HG03108 (cell line): ENCODE data around the gene RIC8A.

Experiments
- ATAC-seq: cut with Tn5 transposase; IDR thresholded peaks from one replicate; pipeline ENCODE4 v1.9.1; 2021; ENCODE audit warnings: moderate library complexity; ENCODE audit not compliant: unreplicated experiment

Gene RIC8A

GRCh38 chr11:203945-204586 lies 3.4 kb upstream of the RIC8A start:
- ATAC-seq: no peak

DNA sequence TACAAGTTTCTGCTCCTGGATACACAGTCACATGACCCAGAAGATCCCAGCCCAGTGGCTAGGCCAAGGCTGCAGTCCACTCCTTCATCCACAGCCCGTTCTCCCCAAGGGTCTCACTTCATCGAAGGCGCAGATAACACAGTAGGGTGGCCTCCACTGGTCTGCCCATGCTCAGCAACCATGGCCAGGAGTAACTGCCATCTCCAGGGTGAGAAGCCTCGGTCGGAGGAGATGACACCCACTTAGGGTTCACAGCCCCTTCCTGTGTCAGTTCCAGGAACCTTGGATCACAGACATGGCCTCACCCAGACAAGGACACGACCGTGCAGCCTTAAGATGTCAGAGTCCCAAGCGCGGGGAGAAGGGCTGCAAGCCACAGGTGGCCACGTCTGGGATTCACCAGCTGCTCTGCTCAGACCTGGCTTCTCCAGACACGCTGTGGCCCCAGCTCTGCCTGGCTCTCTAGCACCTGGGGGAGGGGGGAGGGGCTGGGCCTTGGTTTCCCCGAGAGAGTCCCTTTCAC lies 2.9 kb upstream of the RIC8A start:
- no peak for ATAC-seq

DNA sequence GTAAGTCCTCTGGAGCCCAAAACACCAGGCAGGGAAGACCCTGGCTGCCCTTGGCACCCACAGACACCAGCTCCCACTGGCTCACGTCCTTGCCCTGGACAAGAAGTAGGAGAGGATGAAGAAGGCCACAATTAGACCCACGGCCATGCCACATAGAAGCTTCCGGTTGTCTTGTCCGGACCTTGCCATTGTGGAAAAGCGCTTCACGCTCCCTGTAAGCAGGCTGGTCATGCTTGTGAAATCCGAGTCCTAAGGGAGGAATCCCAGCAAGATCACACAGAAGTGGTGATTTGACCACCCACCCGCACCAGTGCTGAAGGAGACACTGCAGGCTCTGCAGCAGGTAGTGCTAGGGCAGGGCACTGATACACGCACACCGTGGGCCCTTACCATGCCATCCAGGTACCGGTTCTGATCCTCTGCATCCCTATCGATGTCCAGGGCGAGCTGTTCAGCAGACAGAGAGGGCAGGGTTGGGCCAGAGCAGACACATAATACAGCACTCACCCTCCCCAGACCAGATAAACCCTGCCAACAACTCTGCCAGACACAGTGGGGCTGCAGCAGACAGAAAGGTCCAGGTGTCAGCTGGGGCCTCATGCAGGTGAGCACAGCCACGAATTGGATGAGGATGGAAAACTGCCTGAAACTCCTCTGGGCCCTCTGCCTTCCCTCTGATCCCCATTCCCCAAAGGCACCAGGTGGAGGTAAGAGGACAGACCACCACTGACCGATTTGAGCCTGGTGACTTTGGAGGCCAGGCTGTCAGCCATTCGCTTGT lies 2.1 kb upstream of the RIC8A start:
- no peak for ATAC-seq

GRCh38 chr11:206002-206384 lies 1.5 kb upstream of the RIC8A start:
- ATAC-seq: no peak

DNA sequence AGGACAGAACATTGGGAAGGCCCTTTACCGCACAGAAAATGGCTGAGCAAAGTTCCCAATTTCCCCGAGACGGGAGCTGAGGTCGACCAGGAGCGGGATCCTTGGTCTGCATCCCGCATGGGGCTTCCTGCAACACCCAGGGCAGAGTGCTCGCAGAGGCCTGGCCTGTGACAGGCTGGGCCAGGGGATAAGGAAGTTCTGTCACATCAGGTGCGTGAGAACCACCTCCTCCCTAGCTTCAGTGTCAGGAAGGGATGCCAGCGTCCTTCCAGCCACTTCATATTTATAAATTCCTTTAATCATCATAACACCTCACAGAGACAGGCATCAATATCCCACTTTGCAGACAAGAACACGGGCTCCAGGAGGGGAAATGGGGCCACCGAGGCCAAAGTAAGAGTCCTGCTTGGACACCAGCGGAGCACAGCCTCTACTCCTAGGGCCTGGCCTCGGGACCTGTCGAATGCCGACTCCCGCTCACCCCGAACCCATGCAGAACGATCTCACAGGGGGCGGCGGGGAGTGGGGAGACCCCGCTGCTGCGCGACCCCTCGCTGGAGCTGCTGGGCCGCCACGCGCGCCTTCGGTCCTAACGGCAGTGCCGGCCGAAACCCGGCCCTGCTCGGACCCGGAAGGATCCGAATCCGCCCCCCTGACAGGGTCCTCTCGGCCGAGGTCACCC lies 841 bp upstream of the RIC8A start:
- no peak for ATAC-seq

- no peak for ATAC-seq
These were observed 314 bp downstream of the RIC8A start for GRCh38 chr11:207863-208180.

GRCh38 chr11:208181-208916 lies 841 bp downstream of the RIC8A start:
- peak; percentile 35 for ATAC-seq

GRCh38 chr11:208917-209260 lies 1.4 kb downstream of the RIC8A start:
- ATAC-seq: no peak

DNA sequence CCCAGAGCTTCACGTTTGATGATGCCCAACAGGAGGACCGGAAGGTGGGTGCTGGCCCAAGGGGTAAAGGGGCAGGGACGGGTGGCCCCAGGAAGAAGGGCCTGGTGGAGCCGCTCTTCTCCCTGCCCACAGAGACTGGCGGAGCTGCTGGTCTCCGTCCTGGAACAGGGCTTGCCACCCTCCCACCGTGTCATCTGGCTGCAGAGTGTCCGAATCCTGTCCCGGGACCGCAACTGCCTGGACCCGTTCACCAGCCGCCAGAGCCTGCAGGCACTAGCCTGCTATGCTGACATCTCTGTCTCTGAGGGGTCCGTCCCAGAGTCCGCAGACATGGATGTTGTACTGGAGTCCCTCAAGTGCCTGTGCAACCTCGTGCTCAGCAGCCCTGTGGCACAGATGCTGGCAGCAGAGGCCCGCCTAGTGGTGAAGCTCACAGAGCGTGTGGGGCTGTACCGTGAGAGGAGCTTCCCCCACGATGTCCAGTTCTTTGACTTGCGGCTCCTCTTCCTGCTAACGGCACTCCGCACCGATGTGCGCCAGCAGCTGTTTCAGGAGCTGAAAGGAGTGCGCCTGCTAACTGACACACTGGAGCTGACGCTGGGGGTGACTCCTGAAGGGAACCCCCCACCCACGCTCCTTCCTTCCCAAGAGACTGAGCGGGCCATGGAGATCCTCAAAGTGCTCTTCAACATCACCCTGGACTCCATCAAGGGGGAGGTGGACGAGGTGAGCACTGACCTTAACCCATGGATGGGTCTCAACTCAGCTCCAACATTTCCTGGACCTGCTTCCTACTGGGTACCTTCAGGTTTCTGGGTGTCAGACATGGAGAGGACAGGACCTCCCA lies 2.0 kb downstream of the RIC8A start:
- ATAC-seq: no peak

GRCh38 chr11:210122-210802 lies 2.8 kb downstream of the RIC8A start:
- ATAC-seq: no peak

DNA sequence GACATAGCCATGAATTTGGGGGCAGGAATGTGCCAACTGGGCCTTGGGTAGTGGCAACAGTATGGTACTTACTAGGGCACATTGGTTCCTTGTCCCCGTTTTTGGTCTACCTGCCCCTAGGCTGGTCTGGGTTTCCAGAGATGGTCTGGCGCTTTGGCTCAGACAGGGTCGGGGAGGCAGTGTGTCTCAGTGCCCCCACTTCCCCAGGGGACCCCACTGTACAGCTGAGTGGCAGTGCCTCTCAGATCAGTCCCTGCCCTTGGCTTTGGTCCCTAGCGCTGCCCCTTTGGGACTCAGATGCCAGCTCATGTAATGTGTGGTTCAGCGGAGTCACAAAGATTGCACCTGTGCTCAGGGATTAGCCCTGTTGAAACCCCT lies 3.3 kb downstream of the RIC8A start:
- no peak for ATAC-seq

DNA sequence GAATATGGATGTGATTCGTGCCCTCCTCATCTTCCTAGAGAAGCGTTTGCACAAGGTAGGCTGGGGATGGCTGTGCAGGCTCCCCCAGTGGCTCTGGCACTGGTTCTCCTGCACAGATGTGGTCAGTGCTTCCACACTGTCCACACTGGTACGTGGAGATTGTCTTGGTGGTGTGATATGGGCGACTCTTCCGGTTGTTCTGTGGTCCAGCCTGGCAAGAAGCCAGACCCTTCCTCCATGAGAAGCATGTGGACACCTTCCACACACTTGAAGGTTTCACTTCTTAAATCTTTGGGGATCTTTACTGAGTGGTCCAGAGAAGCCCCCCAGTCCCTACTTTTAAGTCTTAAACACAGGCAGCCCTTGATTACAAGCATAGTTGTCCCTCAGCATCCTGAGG lies 3.8 kb downstream of the RIC8A start:
- ATAC-seq: no peak

GRCh38 chr11:211741-212140 lies 4.2 kb downstream of the RIC8A start:
- no peak for ATAC-seq

- no peak for ATAC-seq
These were observed 4.9 kb downstream of the RIC8A start for GRCh38 chr11:212150-213100.

GRCh38 chr11:213111-213510 lies 5.6 kb downstream of the RIC8A start:
- no peak for ATAC-seq

- ATAC-seq: no peak
These were observed 6.6 kb downstream of the RIC8A start for GRCh38 chr11:214083-214482.

DNA sequence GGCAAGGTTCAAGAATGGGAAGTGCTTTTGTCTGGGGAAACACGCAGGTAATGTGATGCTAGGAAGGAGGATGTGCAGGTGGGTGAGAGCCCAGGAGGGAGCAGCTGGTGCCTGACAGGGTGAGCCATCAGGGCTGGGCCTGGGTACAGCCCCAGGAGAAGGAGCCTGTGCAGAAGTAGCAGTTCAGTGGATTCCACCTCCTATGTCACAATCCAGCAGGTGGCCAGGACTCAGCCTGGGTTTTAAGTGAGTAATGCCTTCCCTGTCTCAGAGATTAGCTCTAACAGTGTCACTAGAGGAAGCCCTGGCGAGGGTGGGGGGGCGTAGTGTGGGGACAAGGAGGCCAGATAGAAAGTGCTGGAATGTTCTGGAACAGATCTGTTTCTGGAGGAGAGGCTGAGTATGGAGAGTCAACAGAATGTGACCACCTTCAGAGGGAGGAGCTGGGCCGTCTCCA lies 8.1 kb downstream of the RIC8A start:
- no peak for ATAC-seq

DNA sequence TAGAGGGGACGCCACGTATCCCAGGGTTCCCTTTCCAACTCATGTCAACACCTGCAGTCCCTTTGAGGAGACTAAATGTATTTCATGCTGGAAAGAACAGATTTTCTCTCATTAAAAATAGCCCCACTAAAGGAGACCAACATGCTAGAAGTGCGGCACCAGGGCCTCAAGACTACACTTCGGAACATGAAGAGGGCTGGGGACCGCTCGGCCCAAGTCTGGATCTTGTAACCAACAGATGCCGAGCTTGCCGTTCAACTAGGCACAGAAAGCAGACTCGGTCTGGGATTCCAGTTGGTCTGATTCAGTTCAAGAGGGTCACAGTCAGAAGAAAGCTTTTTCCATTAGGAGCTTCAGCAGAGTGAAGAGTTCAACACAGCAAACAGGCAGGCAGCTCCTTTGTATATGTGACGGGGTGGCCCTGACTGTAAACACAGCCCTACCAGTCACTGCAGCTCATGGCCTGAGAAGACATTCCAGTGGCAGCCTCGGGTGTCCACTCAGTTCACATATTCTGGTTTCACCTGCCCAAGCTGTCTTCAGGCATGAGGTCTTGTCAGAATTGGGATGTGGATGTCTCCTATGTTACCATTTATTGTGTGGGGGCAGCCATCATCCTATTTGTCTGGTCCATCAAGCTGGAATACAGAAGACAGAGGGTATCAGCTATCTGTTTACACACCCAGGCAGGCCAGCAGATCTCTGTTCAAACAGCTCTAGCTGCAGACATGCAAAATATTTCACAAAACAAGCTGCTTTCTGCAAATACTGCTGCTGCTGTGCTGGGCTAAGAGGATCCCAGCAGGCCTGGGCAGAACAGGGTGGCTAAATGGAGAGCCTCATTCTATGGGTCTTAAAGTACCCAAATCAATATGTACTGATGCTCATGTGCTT lies 8.8 kb downstream of the RIC8A start:
- ATAC-seq: no peak
